Measurements from ENCODE around the gene PRM3.

The PRM3 gene

DNA sequence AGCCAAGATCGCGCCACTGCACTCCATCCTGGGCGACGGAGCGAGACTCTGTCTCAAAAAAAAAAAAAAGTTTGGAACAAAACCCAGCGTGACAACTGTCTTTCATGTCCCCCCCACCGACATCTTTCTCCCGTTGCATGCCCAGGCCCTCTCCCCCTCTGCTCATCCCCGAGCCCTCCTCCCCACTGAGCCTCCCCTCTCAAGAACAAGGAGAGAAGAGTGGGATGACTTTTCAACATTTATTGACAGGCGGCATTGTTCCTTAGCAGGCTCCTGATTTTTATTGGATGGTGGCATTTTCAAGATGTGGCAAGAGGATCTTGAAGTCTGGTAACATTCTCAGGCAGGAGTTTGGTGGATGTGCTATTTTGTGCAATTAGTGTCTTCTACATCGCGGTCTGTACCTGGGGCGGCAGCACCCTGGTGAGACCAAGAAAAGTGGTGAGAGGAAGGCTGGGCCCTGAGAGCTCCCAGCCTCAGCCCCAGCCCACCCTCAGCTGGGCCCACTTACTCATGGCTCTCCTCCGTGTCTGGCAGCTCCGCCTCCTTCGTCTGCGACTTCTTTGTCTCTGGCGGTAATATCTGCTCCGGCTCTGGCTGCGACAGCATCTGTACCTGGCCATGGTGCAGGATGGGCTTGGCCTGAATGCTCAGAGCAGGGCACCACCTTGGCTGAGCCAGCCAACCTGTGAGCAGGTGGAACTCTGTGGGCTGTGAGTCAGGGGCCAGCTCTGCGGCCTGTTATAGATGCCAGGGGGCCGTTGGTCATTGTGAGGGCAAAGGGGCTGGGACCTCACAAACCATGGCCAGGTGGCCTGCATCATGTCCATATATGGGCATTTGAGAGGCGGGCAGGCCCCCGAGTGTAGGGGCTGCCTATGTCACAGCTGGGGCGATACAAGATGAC is 7.4 kb upstream of the PRM3 start, which contains the start of gene PRM1:
Gene PRM1 (minus strand): TSS at position 715 of the 907 bp plus-strand sequence. CDS start 92 bp downstream, at position 623.
- DNase-seq = no peak

DNA sequence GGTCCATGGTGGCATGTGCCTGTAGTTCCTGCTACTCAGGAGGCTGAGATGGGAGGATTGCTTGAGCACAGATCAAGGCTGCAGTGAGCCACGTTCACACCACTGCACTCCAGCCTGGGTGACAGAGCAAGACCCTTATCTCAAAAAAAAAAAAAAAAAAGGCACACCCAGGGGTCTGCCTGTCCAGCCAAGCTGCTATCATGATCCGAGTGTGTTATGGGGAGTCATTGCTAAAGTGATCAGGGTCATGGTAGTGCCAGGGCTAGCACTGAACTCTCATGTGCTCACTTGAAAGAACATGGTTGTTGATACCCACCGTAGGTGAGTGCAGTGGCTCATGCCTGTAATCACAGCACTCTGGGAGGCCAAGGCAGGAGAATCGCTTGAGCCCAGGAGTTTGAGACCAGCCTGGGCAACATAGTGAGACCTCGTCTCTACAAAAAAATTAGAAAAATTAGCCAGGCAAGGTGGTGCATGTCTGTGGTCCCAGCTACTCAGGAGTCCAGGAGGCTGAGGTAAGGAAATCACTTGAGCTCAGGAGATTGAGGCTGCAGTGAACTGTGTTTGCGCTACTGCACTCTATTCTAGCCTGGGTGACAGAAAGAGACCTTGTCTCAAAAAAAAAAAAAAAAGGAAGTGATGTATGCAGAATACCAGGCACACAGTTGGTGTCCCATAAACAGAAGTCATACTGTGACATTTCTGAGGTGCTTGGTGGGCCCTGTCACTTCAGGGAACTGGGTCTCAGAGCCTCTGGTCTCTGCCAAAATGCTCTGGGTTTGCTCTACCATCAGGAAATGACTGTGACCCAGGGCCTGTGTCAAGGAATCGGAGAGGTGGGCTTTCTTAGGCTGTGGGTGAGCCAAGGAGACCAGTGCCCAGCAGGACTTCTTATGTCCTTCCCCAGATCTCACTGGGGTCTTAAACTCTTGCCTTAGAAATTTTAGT is 5.5 kb upstream of the PRM3 start:
- DNase-seq = no peak

DNA sequence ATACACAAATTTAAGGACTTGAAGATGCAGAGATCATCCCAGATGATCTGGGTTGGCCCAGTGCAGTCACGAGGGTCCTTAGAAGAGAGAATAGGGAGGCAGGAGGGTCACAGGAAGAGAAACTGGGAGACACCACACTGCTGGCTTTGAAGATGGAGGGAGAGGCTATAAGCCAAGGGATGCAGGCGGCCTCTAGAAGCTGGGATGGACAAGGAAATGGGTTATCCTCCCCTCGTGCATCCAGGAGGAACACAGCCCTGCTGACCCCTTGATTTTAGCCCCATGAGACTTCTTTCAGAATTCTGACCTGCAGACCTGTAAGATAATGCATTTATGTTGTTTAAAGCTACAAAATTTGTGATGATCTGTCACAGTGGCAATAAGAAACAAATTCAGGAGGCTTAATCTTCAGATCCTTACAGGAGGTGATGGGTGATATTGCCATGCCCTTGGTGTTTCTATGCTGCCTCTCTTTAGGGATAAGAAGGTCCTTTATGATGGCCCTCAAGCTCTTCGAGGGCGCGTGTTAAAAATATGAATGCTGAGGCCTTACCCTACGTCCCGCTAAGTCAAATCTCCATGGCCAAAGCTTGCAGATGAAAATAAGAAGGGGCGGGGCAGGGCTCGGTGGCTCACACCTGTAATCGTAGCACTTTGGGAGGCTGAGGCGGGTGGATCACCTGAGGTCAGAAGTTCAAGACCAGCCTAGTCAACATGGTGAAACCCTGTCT is 4.3 kb upstream of the PRM3 start:
- no peak for DNase-seq

DNA sequence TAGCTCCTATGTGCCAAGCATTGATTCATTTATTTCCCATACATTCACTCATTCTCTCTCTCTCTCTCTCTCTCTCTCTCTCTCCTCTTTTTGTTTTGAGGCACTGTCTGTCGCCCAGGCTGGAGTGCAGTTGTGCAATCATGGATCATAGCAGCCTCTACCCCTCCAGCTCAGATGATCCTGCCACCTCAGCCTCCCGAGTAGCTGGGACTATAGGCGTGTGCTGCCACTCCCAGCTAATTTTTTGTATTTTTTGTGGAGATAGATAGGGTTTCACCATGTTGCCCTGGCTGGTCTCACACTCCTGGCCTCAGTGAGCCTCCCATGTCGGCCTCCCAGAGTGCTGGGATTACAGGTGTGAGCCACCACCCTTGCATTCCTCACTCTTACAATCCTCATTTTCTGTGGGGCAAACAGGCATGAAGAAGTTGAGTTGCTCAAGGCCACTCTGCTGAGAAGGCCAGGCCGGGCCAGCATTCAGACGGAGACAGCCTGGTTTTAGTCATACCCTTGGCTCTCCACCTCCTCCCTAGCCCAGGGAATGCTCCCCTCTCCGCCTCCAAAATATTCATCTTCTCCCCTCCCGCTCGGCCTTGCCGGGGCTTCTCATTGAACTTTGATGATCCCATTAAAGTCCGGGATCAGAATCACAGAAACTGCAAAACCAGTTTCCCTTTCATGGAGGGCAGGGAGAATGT is 3.6 kb upstream of the PRM3 start:
- DNase-seq = no peak

DNA sequence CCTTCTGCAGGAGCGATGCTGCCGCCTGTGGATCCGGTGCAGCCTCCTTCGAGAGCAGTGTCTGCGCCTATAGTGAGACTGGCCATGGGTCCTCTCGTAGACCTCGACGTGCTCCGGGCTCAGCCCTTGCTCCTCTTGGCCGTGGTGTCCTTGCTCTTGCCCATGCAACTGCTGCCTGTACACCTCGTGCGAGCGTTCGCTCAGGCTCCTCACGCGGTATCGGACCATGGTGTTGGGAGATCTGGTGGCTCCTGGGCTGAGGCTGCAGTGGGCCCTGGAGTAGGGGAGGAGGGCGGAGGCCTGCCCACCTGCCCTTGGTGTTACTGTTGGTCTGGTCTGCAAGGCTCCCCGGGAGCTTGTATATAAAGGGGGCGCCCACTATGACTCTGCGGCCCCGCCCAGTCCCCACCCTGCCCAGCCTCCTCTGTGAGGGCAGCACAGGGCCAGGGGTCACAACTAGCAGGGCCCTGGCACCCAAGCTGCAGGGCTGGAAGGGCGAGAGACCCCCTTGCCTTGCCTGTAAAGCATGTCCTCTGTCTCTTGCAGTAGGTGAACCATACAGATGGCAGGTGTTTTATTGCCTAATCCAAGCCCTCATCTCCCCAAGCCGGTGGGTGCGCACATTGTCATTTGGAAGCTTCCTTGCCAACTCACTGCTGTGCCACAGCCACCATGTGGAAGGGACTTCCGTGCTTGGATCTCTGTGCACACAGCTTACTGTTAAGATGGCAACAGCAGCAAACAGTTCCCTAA is 2.9 kb upstream of the PRM3 start, which contains the start of gene PRM2:
Gene PRM2 (minus strand): TSS at position 338 of the 753 bp plus-strand sequence. CDS start 110 bp downstream, at position 228.
- no peak for DNase-seq

DNA sequence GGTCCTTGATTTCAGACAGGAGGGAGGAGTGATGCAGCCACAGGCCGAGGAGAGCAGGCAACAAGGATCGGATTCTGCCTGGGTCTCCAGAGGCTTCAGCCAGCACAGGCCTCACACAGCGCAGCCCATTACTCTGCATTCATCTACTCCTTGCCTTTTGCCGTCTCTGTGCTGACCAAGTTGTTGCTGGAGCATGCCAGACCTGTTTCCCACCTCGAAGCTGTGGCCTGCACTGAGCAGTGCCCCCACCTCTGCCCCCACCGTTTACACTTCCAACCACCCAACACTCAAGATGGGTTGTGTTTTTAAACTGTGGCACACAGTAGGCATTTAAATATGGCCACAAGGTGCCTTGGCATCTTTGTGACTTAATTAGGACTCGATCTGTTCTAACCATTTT is 1.5 kb upstream of the PRM3 start:
- no peak for DNase-seq

DNA sequence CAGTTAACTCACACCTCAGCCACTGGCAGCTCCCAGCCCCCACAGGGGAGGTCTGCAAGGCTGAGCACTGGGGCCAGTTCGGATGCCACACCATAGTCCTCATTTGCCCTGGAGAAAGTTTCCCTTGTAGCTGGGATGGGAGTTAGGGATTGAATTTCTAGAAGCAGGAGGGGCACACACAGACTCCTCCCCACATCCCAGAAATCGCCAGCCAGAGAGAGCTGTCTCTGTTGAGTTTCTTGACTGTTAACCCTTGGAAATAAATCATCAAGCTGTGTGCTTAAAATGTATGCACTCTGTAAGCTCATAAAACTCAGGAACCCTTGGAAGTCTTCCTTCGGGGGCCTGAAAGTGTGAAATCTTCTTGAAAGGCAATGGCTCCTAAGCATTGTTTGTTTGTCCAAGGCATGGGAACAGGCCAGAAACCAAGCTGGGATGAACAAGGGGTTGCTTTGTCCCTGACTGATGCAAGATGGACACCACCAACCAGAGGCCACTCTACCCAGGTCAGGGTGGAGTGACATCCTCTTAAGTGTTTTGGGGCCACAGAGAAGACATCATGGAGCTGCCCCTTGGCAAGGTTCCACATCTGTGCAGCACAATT is 394 bp upstream of the PRM3 start:
- no peak for DNase-seq

DNA sequence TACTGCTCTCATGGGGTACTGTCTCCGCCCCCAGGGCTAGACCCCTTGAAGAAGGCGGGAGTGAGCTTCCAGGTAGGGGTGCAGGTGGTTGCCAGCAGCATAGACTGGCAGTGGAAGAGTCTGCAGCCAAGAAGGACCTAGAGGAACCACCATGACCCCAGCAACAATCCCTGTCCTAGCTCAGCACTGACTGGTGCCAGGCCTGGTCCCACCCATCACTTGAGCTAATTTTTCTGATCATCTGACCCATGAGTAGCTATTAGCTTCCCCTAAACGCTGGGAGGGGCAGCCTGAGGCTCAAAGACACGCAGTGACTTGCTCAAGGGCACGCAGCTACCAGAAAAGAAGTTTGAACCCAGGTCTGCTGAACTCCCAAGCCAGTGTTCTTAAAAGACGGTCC is 945 bp downstream of the PRM3 start:
- no peak for DNase-seq

DNA sequence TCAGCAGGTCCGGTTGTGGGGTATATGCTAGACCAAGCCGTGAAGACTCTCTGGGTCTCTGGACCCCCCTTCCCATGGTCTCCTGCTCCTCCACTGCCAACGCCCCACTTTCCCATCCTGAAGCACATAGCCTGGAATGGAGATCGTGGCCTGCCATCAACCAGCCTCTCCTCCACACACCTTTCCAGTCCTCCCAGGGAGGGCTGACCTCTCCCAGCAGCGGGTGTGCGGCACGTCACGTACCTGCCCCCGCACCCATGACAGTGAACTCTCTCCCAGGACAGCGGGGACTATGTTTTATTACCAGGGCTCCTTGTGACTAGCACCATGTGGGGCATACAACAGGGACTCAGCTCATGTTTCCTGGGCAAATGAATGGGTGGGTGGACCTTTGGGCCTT is 1.8 kb downstream of the PRM3 start:
- no peak for DNase-seq

DNA sequence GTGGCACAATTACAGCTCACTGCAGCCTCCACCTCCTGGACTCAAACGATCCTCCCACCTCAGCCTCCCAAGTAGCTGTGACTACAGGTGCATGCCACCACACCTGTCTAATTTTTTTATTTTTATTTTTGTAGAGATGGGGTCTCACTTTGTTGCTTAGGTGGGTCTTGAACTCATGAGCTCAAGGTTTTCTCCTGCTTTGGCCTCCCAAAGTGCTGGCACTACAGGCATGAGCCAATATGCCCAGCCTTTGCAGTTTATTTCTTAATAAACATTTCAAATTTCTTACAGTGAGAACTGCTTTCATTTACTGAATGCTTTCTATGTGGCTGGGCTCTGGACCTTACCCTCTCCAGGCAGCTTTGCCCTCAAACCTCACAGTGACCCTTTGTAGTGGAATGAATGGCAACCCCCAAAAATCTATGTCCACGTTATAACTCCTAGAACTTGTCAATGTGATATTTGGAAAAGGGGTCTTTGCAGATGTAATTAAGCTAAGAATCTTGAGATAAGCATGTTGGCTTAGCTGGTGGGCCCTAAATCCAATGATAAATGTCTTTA is 2.7 kb downstream of the PRM3 start:
- no peak for DNase-seq

DNA sequence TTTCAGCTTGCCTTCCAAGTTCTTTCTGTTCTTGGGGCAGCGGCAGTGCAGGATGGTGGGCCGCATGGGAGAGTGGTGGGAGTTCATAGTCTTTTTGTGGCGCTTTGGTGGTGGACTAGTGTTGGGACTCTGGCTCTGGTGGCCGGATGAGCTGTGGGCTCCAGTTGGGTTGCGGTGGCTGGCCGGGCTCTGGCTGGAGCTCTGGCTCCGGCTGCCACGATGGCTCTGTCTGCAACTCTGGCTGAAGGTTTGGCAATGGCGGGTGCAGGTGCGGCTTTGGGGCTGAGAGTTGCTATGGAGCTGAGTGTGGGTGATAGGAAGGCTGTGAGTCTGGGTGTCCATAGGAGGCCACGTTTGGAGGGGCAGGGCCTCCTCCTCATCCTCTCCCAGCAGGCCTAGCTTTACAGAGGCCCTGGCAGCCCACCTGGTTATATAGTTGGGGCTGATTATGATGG is 4.5 kb downstream of the PRM3 start, which contains the start of gene TNP2:
Gene TNP2 (minus strand): TSS at position 405 of the 455 bp plus-strand sequence. CDS start 63 bp downstream, at position 342.
- DNase-seq = no peak

DNA sequence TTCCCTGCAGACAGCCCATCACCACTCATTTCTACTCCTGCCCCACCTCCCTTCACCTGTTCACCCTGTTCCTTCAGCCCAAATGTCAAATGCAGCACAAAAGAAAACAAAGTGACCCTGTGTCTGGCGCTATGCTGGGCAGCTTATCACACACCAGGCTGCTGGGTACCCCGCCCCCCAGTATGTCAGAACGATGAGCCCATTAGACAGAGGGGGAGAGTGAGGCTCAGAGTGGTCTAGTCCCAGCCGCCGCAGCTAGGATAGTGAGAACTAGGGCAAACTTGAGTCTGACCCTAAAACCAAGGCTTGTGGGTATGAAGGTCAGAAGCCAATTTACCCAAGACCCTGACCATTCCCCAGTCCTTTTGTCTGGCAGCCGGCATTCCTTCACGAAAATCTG is 8.3 kb downstream of the PRM3 start:
- no peak for DNase-seq

DNA sequence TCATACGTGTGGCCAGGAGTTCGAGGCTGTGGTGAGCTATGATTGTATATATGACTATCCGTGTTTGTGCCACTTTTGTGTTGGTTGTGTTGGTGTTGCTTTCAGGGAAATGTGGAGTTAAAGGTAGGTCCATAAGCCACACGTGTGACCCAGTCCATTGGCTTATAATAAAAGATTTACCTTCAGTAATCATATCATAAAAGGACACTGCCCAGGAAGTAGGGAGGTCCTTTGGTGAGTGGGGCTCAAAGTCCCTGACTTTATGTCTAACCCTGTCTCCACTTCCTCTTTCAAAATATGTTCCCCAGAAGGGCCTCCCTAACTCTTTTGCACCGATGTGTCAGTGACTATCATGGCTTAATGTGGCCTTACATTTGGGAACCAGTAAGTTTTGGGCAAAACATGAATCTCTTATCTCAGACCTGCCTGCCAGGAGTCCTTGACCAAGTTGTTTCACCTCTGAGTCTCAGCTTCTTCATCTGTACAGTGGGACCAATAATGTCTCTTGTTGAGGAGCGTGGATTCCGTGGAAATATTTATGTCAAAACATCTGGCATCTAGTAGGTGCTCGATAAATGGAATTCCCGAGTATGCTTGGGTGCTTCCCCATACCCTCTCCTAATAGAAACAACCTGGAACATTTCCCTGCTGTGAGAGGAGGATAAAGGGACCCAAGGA is 9.1 kb downstream of the PRM3 start:
- no peak for DNase-seq

DNA sequence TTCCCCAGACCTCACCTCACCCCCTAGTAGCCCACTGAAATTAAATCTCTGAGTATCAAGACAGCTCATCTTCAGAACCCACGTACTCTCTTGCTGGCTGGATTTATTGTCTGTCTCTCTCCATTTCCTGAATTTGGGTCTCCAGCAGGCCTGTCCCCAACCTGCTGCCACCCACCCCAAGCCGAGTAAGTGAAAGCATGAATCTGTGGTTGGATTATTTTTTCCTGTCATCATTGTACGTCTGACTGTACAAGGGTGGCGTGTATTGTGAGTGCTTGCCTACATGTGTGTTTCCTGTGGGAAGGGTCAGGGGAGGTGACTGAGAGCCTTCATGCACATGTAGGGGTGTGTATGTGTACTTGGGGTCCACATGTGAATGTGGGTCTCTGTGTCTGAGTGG is 9.7 kb downstream of the PRM3 start:
- peak; percentile 71 for DNase-seq

DNA sequence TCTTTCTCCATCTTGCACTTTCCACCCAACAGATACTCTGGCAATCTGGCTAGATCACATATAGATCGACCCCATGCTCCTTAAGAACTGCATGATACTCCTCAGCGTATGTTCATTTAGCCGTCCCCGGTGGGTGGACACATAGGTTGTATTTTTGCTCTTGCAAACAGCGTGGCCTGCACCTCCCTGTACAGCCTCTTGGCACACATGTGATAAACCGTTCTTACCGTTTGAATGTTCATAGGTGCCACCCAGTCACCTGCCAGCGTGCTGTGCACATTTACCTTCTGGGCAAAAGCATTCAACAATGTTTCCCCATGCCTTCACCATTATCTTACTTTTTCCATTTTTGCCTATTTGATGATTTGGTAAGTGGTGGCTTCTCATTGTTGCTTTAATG is 10.5 kb downstream of the PRM3 start:
- no peak for DNase-seq

DNA sequence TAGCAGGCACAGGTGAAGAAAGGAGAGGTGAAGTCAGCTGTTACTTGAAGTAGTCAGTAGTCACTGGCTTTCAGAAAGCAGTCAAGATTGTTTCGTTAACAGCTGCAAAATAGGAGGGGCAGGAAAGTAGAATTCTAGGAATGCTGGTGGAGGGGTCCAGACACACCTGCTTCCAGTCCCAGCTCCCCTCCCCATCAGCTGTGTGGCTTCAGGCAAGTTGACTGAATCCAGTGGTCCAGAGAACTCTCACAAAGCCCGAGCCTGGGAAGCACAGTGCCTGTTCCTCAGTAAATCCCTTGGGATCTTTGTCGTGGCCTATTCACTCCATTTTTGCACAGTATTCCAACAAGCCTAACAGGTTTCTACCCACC is 12.8 kb downstream of the PRM3 start:
- no peak for DNase-seq

DNA sequence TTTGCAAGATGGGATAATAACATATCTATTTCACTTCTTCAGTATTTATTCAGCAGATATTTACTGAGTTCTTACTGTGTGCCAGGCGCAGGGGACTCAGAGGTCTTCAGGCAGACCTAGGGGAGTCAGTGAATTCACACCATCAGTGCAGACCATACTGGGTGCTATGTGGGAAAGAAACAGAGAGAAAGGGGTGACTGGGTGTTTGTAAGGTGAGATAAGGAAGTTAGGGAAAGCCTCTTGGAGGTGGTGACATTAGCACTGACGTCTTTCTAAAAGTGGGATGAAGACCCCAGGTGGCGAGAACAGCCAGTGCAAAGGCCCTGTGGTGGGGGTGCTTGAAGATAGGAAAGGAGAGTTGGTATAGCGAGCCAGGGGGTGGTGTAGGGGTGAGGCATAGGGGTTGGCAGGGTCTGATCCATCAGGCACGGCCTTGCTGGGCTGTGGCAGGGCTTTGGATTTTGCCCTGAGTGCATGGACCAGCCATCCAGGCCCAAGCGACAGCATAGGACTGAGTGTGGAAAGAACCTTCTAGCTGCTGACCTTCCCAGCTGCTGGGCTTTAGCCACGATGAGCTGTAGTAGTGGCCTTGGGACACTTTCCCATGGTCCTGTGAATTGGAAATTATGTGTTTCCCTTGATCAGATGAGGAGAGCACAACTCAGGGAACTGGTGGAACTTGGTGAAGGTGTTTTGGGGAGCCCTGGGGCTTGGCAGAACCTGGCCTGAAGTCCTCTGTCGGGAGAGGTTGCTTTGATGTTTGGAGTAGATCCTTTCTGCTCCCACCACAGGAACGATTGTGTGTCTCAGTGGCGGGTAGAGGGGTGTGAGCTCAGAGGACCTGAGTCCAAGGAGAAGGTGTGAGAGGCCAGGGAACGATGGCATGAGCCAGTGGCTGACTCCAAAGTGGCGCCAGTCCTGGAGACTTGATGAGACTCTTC is 13.5 kb downstream of the PRM3 start:
- DNase-seq = no peak

Data from stimulated activated naive CD4-positive, alpha-beta T cell treated with Interleukin-2 at 50 U/mL for 16 hours (primary cell).